ENCODE measurements around the gene INAVA. TPM values are rescaled to one million over a fixed set of nuclear protein-coding genes. Genes with fewer than 3 reads are reported as not detected.

Gene INAVA
- polyA plus RNA-seq, 3 donors, result not detected

GRCh38 chr1:200906491-200906890 lies 11.8 kb downstream of the INAVA start:
- Histone ChIP-seq H3K4me3 (replicated peaks in 1 of 3; ENCODE audit: low read depth in 2 of 3, low read length in 3 of 3) (no peak overlapping the region), H3K27ac (ENCODE audit: low read depth in 1 of 2, low read length in 2 of 2) (no peak overlapping the region), H3K9ac (ENCODE audit: insufficient read depth, low read length, poor library complexity, severe bottlenecking) (no peak overlapping the region), H2AFZ (ENCODE audit: insufficient read depth, low read depth, low read length, poor library complexity, severe bottlenecking) (no peak overlapping the region), H3K27me3 (ENCODE audit: control insufficient read depth in 2 of 2, insufficient read depth in 2 of 2, low read length in 2 of 2) (no peaks in the 10 kb centered on the region), H3K4me1 (ENCODE audit: control insufficient read depth in 1 of 2, insufficient read depth in 2 of 2, low read length in 2 of 2) (peaks cover 12 to 18% of the 10 kb centered on the region in 2 donors), H3K36me3 (replicated peaks in 1 of 2; ENCODE audit: control insufficient read depth in 1 of 2, insufficient read depth in 2 of 2, low read length in 2 of 2) (no peaks in the 10 kb centered on the region), H3K4me2 (replicated peaks; ENCODE audit: extremely low read depth, low read length, poor library complexity, severe bottlenecking) (no peak overlapping the region), H3K79me2 (ENCODE audit: insufficient read depth, low read length) (no peaks in the 10 kb centered on the region), H3K9me3 (replicated peaks in 1 of 2; ENCODE audit: control insufficient read depth in 1 of 2, insufficient read depth in 1 of 2, low read length in 2 of 2) (no peaks in the 10 kb centered on the region), H4K20me1 (ENCODE audit: insufficient read depth, low read length) (no peaks in the 10 kb centered on the region)
- H3K4me3 Mint-ChIP-seq, result no peak overlapping the region
- DNase-seq, result no peak
- H3K36me3 Mint-ChIP-seq, result no peaks in the 10 kb centered on the region
- TF ChIP-seq CTCF (IDR thresholded peaks at IDR 0.05), result no peak
- intact Hi-C loops (cut with micrococcal nuclease), result no loop called here
- peaks cover 0 to 2% (median 1%) of the 10 kb centered on the region in 3 donors for H3K27me3 Mint-ChIP-seq (ENCODE audit: low read depth in 3 of 3)
- peaks cover 0 to 1% (median 0%) of the 10 kb centered on the region in 7 donors for H3K9me3 Mint-ChIP-seq
- whole genome bisulfite sequencing (ENCODE audit: insufficient coverage), result 100% methylated on average over 1 of the region's 2 CpGs
- no peak overlapping the region for H3K27ac Mint-ChIP-seq
- H3K4me1 Mint-ChIP-seq, result peaks cover 26% of the 10 kb centered on the region

DNA sequence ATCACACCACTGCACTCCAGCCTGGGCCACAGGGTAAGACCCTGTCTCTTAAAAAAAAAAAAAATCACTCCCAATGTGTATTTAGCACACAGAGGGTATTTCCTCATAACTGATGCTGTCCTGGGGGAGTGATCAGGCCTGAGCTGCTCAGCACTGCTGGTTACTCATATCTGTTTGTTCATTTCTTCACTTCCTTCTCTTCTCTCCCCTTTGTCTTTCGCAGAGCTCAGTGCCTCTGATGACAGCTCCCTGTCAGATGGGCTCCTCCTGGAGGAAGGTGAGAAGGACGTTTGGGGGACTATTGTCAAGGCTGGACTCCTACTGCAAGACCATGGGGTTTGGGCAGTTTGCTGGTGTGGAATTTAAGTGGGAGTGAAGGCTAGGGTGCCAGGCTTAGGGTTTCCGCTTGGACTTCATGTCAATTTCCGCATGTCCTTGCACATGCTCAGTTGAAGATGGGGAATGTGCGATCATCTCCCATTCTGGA lies 13.0 kb downstream of the INAVA start:
- intact Hi-C loops (cut with micrococcal nuclease), result no loop called here

More for the DNA sequence above, 13.0 kb downstream of the INAVA start:
- Histone ChIP-seq H3K36me3 (replicated peaks in 1 of 2; ENCODE audit: control insufficient read depth in 1 of 2, insufficient read depth in 2 of 2, low read length in 2 of 2) (no peaks in the 10 kb centered on the region), H3K27ac (ENCODE audit: low read depth in 1 of 2, low read length in 2 of 2) (peak overlapping the region in 1 of 2 donors; percentile 33), H3K9ac (ENCODE audit: insufficient read depth, low read length, poor library complexity, severe bottlenecking) (no peak overlapping the region), H3K4me1 (ENCODE audit: control insufficient read depth in 1 of 2, insufficient read depth in 2 of 2, low read length in 2 of 2) (peaks cover 12 to 18% of the 10 kb centered on the region in 2 donors), H3K4me2 (replicated peaks; ENCODE audit: extremely low read depth, low read length, poor library complexity, severe bottlenecking) (no peak overlapping the region), H3K4me3 (replicated peaks in 1 of 3; ENCODE audit: low read depth in 2 of 3, low read length in 3 of 3) (no peak overlapping the region), H2AFZ (ENCODE audit: insufficient read depth, low read depth, low read length, poor library complexity, severe bottlenecking) (peak overlapping the region; percentile 31), H4K20me1 (ENCODE audit: insufficient read depth, low read length) (no peaks in the 10 kb centered on the region), H3K9me3 (replicated peaks in 1 of 2; ENCODE audit: control insufficient read depth in 1 of 2, insufficient read depth in 1 of 2, low read length in 2 of 2) (no peaks in the 10 kb centered on the region), H3K27me3 (ENCODE audit: control insufficient read depth in 2 of 2, insufficient read depth in 2 of 2, low read length in 2 of 2) (no peaks in the 10 kb centered on the region), H3K79me2 (ENCODE audit: insufficient read depth, low read length) (no peaks in the 10 kb centered on the region)
- H3K4me3 Mint-ChIP-seq, result no peak overlapping the region
- H3K27me3 Mint-ChIP-seq (ENCODE audit: low read depth in 3 of 3), result peaks cover 0 to 2% (median 0%) of the 10 kb centered on the region in 3 donors
- H3K27ac Mint-ChIP-seq, result peak overlapping the region in 2 of 7 donors; percentile 35 to 87
- peaks cover 25% of the 10 kb centered on the region for H3K4me1 Mint-ChIP-seq
- no peak for TF ChIP-seq CTCF (IDR thresholded peaks at IDR 0.05)
- H3K9me3 Mint-ChIP-seq, result peaks cover 0 to 1% (median 0%) of the 10 kb centered on the region in 7 donors
- peak; percentile 42 to 76 (median 55) for DNase-seq
- WGBS (ENCODE audit: insufficient coverage), result 67% methylated on average over 3 of the region's 5 CpGs
- no peaks in the 10 kb centered on the region for H3K36me3 Mint-ChIP-seq
